Muscle of arm (tissue), 12 donors: Measurements from ENCODE around the gene RABL6. TPM values are rescaled to one million over a fixed set of nuclear protein-coding genes. Genes with fewer than 3 reads are reported as not detected.

Experiments used
- DNase-seq: peaks from one replicate; pipeline ENCODE4 v3.0.0-alpha.2; 2013
- polyA plus RNA-seq, 12 donors: library from polyadenylated mRNA; unstranded; fragments of 120-200 nt; gene quantifications; one replicate each; pipeline ENCODE4 v1.2.1, GENCODE V29; 2013; ENCODE audit not compliant: insufficient read length in 12 of 12

Gene RABL6
- polyA plus RNA-seq, 12 donors: 40.9 to 81.7 (median 48.7) TPM; not detected in 1

DNA sequence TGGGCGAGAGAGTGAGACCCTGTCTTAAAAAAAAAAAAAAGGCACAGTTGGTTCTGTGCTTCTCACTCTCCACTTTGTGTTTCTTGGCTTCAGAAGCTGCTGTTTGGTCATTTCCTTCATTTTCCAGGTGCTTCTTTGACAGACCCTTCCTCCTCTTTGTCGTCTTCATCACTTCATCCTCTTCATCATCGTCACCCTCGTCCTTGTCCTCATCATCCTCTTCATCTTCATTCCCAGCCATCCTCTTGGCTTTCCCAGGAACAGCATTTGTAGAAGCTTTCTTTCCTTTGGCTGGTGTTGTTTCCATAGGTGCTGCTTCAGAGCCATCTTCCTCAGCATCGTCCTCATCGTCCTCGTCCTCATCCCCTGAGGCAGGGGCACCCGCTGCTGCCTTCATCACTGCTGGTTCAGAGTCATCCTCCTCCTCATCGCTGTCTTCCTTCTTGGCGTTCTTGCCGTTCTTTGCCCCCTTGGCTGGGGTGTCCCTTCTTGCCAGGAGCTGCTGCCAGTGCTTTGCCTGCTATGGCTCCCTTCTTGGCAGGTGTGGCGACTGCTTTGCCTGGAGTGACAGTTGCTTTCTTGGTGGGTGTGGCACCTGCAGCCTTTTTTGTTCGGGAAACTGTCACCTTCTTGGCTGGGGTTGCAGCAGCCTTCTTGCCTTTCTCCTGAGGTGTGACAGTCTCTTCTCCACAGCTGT lies 7.1 kb downstream of the RABL6 start:
- DNase-seq: no peak

DNA sequence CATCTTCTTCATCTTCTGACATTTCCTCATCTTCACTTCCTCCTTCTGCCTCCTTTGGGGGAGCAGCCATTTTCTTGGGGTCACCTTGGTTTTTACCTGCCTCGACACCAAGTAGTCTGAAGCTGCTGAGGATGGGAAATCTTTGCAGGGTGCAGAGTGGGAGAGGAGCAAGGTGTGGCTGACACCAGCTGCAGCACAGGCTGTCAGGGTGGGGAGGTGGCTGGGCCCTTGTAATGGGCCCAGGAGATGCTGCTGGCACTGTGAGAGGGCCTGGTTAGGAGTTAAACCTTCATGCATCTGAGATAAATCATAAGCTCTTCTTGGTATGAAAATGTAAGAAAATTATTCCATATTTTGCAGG lies 7.7 kb downstream of the RABL6 start:
- DNase-seq: no peak

DNA sequence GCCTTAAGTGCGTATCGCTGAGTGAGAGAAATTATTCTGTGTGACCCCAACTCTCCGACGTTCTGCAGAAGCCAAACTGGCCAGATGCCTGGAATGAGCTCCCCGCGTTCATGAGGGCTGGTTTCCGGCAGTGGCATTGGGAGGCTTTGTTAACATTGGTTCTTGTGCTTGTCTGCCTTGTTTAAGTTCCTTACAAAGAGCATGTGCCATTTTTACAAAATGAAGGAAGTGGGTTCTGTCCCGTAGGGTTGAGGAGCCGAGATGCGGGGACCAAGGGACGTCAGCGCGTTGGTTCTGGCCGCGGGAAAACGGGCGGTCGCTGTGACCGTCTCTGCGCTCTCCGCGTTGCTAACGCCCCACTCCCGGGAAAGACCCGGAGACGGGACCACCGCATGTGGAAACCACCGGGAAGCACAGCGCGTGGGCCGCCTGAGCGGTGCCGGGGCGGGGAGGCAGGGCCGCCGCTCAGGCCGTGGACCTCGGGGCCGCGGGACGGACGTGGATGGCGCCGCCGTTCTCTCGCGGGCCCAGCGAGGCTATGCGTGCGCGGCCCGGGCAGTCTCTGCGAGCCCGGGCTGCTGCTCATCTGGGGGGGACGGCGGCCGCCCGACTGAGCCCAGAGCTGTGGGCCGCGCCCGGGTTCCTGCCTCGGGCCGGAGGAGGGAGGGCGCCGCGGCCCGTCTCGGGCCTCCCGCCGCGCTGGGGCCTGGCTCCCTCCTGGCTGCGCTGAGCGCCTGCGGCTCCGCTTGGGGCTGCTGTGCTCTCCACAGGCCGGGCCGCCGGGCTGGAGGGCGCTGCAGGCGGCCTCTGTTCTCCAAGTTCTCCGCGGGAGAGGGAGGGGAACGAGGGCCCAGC lies 13.4 kb downstream of the RABL6 start:
- DNase-seq: no peak

DNA sequence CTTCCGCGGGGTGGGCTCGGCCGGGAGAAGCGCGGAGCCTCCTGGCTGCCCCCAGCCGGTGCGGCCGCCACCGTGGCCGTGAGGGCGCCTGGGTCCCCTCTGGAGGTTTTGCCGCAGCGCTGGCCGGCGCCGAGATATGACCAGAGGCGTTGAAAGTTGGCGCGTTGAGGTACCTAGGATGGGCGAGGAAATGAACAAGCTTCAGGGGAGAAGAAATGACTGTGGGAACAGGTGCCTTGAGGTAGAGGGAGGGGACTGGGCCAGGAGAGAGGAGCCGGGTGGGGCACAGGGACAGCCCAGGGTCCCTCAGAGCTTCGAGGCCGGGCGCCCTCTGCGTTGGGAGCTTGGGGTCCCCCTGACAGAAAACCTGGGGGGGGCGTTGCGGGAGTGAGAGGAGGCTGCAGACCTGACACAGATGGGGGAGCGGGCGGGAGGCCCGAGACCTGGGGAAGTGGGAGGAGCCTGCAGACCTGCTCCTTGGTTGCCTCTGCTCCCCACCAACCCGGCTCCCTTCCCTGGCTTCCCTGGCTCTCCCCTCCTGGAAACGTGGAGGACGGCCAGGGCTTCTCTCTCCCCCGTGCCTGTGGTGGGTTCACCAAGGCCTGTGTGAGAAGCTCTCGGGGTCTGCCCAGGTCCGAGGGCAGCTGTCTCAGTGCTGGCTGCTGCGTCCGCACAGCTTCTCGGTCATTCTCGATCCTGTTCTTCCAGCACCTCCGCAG lies 14.2 kb downstream of the RABL6 start:
- DNase-seq: no peak

DNA sequence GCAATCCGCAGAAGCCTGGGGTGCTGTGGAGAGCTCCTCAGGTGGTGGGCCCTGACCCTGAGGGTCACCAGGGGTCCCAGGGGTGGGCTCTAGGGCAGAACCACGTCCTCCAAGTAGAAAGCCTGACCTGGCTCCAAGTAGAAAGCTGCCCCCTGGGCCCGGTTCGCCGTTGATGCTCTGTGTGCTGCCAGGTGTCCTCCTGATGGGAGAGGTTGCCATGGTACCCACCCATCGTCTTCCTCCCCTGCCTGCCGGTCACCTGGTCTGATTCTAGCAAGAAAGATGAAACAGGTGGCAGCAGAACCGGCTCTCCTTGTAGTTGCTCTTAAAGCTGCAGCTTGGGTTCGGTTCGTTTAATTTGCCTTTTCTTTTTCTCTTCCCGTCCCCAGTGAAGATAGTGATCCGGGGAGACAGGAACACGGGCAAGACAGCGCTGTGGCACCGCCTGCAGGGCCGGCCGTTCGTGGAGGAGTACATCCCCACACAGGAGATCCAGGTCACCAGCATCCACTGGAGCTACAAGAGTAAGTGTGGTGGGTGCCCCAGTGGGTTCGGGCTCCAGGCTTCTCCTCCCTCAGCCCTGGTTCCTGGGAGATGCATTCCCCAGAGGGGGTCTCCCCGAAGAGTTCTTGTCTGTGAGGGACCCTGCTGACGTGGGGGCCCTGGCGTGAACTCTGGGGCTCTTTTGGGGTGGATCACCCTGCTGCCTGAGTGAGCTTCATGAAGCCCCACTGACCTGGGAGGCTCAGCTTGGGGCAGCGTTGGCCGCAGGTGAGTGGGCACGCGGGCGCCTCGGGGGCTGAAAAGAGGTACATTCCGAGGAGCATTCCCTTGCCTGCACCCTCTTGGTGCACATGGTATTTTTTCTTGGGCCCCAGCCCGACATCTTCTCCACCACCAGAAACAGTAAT lies 15.6 kb downstream of the RABL6 start:
- no peak for DNase-seq

DNA sequence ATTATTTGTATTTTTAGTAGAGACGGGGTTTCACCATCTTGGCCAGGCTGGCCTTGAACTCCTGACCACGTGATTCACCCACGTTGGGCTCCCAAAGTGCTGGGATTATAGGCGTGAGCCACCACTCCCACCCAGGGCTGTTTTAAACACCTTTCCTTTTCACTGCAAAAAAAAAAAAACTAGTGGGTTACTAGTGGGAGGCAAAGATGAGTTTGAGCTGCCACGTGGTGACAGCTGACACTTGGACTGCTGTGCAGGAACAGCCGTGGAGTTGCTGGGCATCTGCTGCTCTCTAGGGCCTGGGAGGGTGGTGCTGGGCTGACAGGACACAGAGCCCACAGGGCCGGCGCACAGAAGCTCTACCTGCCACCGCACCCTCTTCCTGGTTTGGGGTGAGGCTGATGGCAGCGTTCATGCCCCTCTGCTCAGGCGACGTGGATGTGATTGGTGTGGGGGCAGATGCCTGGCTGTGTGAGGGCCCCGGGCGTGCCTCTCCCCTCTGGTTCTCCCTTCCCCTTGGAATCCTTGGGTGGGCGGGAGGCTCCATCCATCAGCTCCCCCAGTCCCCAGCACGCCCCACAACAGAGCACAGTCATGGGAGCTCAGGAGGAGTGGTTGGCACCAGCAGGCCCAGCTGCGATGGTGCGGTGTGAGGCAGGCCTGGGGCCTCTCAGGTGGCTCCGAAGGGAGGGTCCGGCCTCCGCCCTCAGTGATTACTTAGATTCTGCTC lies 16.9 kb downstream of the RABL6 start:
- DNase-seq: no peak

DNA sequence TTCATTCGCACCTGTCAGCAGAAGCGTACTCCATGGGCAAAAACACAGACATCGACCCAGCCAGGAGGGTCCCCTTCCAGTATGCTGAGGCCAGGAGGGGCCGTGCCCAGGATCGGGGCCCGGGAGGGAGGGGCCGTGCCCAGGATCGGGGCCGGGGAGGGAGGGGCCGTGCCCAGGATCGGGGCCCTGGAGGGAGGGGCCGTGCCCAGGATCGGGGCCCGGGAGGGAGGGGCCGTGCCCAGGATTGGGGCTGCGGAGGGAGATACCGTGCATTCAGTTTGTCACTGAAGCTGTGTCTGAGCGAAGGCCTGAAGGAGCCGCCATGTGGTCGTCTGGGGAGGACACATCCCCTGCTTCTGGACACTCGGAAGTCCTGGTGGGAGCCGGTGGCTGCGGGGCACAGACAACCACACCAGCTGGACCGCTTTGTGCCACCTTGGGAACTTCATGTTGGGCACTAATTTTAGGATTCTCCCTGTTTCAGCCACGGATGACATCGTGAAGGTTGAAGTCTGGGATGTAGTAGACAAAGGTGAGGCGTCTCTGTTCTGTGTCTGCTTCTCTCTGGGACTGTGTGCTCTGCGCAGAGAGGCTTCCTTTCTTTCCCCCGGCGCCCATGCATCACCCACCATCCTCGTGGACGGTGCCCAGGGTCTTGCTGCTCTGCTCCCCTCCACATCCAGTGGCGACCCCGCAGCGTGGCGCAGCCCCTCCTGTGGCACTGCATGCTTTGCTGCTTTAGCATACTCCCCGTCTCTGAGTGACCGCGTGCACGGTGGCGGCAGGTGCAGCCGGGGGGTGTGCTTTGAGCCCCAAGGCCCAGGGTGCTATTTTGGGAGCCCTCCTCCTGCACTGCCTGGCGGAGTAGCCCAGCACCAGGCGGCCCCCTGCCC lies 17.8 kb downstream of the RABL6 start:
- no peak for DNase-seq

DNA sequence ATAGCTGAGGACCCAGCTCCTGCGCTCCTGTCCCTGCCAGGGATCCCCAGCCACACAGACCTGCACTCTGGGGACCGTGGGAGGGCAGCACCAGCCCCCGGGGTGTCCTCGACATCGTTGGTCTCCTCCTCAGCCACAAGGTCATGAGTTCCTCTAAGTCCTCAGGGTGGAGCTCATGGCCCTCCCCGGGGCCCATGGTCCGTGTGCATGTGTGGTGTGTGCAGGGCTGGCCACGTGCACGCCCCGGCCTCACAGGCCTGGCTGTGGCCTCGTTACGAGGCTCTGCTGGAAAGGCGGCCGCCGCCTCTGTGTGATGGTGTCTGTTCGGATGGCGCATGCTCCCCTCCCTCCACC lies 18.4 kb downstream of the RABL6 start:
- no peak for DNase-seq

DNA sequence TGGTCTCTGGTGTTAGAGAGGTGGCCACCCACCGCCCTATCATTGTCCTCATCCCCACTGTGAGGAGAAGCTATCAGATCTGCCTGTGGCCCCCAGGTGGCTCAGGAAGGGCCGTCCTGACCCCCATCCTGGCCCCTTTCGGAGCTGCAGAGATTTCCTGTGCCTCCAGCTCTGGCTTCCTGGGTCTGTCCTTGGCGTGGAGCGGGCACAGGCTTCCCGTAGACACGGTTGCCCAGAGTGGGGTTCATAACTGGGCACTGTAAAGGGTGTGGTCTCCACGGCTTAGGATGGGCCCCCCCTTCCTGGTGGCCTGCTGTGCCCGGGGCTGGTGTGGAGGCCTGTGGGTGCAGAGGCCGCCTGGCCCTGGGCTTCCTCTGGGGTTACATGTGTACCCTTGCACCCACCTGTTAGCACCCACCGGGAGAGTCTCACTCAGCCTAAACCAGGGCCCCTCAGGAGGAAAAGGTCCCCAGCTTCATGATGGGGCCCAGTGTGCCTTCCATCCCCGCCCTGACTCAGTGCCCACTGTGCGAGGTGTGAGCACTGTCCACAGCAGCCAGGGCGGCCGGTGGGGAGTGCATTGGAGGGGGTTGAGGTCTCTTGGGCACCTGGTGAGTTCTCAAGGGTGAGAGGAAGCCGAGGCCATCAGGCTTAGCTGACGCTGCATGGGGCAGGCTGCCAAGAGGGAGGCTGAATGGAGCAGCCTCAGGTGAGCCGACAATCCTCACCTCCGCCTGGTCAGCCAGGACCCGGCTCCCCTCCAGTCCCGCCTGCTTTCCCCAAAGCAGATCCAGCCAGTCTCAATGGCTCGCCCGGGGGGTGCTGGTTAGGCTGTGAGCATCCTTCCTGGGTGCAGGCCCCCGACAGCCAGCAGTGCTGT lies 19.2 kb downstream of the RABL6 start:
- DNase-seq: no peak

DNA sequence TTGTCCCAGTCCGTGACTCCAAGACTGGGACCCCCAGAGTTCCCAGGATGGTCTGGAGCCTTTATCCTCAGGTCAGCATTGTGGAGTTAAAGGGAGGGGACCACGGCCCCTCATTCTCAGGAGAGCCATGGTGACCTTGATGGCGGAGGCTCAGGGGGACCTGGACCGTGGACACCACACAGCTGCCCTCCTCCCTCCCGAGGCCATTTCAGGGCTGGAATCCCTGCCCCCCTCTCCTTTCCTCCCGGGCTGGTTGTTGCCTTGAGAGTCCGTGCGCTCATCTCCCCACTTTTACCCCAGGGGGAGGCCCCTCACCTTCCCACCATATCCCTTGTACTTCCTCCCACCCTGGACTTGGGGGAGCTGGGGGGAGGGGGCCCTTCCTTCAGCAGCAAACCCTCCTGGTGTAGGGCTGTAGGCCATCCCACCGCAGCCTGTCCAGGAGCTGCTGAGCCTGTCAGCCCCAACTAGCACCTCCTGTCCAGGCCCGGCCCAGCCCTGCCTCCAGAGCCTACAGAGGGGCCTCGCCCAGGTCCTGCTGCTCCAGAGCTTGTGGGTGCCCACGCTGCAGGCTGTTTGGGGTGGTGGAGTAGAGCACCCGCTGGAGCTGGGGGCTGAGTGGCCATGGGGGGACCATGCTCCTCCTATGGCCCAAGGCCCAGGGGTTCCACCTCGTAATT lies 20.2 kb downstream of the RABL6 start:
- no peak for DNase-seq

DNA sequence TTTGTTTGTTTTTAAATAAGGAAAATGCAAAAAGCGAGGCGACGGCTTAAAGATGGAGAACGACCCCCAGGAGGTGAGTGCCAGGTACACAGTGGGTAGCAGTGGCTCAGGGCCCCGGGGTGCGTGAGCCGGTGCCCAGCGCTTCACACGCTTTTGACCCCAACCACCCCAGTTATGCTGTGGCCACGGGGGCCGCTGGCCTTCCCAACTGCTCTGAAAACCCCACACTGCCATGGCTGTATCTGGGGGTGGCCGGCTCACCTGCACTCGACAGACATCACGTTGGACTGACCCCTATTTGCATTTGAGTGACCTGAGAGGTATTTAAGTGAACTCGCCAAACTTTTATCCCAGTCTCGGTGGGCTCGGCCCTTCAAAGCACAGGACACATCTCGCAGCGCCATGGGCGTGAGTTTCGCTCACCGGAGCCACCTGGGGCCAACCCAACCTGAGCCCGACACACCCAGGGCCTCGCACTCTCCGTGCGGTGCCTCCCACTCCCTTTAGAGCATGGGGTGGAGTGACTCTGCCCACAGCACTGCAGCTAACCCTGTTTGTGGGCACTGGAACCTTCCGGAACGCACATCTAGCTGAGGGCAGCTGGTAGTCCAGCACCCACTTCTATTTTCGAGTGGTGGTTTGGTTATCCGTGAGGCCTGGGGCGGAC lies 20.9 kb downstream of the RABL6 start:
- DNase-seq: no peak

DNA sequence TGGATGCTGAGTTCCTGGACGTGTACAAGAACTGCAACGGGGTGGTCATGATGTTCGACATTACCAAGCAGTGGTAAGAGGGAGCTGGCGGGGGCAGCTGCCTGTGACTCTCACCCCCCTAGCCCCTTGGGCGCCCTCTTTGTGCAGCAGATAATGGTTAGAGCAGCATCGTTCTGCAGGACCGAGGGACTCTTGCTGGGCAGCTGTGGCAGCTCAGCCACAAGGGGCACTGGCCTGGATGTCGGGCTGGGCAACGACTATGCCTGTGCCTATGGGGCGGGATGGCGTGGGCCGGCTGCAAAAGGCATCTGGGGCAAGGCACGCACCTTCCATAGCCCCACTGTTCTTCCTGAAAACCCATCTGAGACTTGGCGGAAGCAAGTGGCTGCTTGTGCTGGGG lies 21.7 kb downstream of the RABL6 start:
- DNase-seq: no peak

DNA sequence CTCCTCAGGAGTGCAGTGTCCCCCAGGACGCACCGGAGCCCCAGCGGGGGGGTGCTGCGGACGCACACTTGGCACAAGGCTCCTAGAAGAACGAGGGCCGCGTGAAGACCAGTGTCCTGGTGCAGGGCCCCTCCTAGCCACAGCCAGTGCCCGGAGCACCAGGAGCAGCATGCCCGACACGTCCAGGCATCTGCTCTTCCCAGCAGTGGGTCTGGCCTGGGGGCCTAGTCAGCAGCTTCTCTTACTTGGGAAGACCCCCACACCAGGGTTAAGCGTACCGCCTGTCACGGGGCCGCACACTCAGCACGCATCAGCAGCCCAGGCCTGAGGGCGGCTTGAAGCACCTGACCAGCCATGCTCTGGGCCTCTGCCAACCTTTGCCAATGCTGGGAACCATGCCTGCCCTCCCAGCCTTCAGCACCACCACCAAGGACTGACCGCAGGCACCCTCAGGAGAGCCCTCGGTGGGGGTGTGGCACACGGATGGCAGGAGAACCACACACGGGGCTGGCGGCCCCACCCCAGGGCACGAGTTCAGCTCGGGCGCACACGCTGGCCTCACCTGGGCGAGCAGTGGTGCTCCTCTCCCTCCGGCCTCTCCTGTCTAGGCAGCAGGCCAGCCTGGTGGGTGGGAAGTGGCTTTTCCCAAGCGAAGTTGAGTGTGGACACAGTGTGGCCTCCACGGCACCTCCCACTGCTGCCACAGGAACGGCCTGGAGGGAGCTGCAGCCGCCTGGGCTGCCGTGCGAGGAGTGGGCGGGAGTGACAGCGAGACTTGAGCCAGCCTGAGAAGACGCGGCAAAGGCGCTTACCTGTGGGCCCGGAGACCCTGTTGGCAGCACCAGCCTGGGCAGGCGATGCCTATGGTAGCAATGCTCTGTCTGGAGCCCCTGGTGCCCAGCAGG lies 22.5 kb downstream of the RABL6 start:
- no peak for DNase-seq

DNA sequence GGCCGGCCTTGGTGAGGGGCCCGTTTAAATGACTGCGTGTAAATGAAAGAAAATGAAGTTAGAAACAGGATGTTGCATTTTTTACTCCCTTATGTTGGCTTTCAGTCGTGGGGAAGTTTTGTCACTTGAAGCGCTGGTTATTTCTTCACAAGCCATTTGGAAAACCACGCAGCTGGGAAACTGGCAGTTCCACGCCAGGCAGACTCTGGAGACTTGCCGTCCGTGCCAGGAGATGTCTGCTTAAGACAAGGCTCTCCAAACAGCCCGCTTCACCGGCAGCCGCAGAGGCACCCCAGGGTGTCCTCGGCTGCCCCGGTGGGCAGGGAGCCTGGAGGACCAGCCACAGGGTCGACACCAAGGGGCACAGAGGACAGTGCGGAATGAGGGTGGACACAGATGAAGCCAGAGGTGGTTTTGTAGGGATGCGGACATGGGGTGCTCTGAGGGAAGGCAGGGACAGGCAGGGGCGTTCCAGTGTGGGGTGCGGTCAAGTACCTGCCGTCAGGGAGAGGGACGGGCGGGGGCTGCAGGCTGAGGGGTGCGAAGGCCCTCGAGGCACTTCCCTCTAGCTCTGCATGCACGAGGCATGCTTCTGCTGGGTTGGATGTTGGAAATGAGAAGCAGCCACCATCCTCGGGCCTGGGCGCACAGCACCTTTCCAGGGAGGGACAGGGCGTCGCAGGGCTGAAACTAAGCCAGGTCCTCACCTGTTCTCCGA lies 23.4 kb downstream of the RABL6 start:
- no peak for DNase-seq

DNA sequence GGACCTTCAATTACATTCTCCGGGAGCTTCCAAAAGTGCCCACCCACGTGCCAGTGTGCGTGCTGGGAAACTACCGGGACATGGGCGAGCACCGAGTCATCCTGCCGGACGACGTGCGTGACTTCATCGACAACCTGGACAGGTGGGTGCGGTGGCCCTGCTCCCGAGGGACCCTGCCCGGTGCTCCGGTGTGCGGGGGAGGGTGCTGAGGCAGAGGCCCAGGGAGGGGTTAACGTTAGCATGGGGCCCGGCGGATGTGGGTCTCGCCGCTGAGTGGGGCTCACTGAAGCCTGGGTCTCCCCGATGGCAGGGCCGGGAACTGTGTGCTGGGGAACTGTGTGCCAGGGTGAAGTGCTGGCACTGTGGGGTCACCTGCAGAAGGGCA lies 24.0 kb downstream of the RABL6 start:
- no peak for DNase-seq

DNA sequence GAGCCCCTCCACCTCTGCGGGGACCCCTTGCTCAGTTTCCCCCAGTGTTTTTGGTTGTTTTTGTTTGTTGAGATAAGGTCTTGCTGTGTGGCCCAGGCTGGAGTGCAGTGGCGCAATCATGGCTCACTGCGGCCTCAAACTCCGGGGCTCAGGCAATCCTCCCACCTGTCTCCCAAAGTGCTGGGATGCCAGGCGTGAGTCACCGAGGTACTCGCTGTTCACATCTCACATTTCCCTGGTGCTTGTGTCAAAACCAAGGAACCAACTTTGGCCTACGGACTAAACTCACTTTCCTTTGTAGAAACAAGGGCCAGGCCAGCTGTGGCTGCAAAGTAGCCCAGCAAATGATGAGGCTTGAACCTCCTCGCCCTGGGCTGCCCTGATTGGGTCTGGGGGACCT lies 24.8 kb downstream of the RABL6 start:
- no peak for DNase-seq
